NCI-H510A (cell line): Measurements from ENCODE around the gene INSC.

Experiments
- DNase-seq: peaks from one replicate; lab custom pipeline; 2025; lab: John Stamatoyannopoulos, UW

The INSC gene

GRCh38 chr11:15288863-15289262, 174.1 kb downstream of the INSC start:
- no peak for DNase-seq

GRCh38 chr11:15289723-15290122, 175.0 kb downstream of the INSC start:
- no peak for DNase-seq

- DNase-seq: no peak
Measured at GRCh38 chr11:15291885-15292284, 177.2 kb downstream of the INSC start.

GRCh38 chr11:15293975-15294620, 179.4 kb downstream of the INSC start:
- DNase-seq: no peak

GRCh38 chr11:15295695-15296094, 181.0 kb downstream of the INSC start:
- no peak for DNase-seq
